Neural progenitor cell (in vitro differentiated cells): ENCODE data around the gene CNBP. TPM values are rescaled to one million over a fixed set of nuclear protein-coding genes. Genes with fewer than 3 reads are reported as not detected.
"Not testable (repeated sequence)": the region's sequence is repeated elsewhere in the genome, so short reads cannot be mapped to it uniquely, and the experiment has no call there.

Source experiments
- DNase-seq: peaks from one replicate; pipeline ENCODE4 v3.0.0-alpha.2; 2016; ENCODE audit warnings: low spot score
- H2AFZ ChIP-seq: fragments of 200-600 bp; sonication (generic); replicated peaks from 2 replicates; pipeline ENCODE4 v1.6.1; 2016; ENCODE audit warnings: antibody characterized with exemption
- H3F3A ChIP-seq: fragments of 200-600 bp; sonication (generic); 2 replicates; pipeline ENCODE4 v1.6.1; 2016; ENCODE audit warnings: antibody characterized with exemption, low read depth
- H3K27ac ChIP-seq: fragments of 200-600 bp; sonication (generic); 2 replicates; pipeline ENCODE4 v1.5.1; 2016; ENCODE audit warnings: mild to moderate bottlenecking
- H3K27me3 ChIP-seq: fragments of 200-600 bp; sonication (generic); 2 replicates; pipeline ENCODE4 v1.6.1; 2016; ENCODE audit warnings: mild to moderate bottlenecking, moderate library complexity
- H3K36me3 ChIP-seq: fragments of 200-600 bp; sonication (generic); 2 replicates; pipeline ENCODE4 v1.5.1; 2016
- H3K4me1 ChIP-seq: fragments of 200-600 bp; sonication (generic); 2 replicates; pipeline ENCODE4 v1.6.1; 2016; ENCODE audit warnings: mixed run types
- H3K4me2 ChIP-seq: fragments of 200-600 bp; sonication (generic); 2 replicates; pipeline ENCODE4 v1.6.1; 2016
- H3K4me3 ChIP-seq: fragments of 200-600 bp; sonication (generic); 2 replicates; pipeline ENCODE4 v1.5.1; 2016
- H3K79me2 ChIP-seq: fragments of 200-600 bp; sonication (generic); 2 replicates; pipeline ENCODE4 v1.6.1; 2016; ENCODE audit warnings: low read depth
- H3K9ac ChIP-seq: fragments of 200-600 bp; sonication (generic); 2 replicates; pipeline ENCODE4 v1.6.1; 2016
- H3K9me3 ChIP-seq: fragments of 200-600 bp; sonication (generic); 2 replicates; pipeline ENCODE4 v1.5.1; 2016; ENCODE audit warnings: low read depth
- H4K20me1 ChIP-seq: fragments of 200-600 bp; sonication (generic); 2 replicates; pipeline ENCODE4 v1.6.1; 2016; ENCODE audit warnings: low read depth
- H3K27ac Mint-ChIP-seq: 3 replicates; pipeline ENCODE4 v1.8.0; 2021; ENCODE audit warnings: mixed read lengths
- H3K27me3 Mint-ChIP-seq: 2 replicates; pipeline ENCODE4 v1.8.0; 2022; ENCODE audit warnings: low read depth, mild to moderate bottlenecking, inconsistent platforms, moderate library complexity, mixed read lengths; ENCODE audit not compliant: insufficient read depth
- H3K36me3 Mint-ChIP-seq: 3 replicates; pipeline ENCODE4 v1.8.0; 2021; ENCODE audit warnings: mixed read lengths
- H3K4me1 Mint-ChIP-seq: 3 replicates; pipeline ENCODE4 v1.8.0; 2021; ENCODE audit warnings: mixed read lengths
- H3K4me3 Mint-ChIP-seq: 3 replicates; pipeline ENCODE4 v1.8.0; 2021; ENCODE audit warnings: mild to moderate bottlenecking, moderate library complexity, mixed read lengths
- H3K9me3 Mint-ChIP-seq: 3 replicates; pipeline ENCODE4 v1.8.0; 2020; ENCODE audit warnings: mixed read lengths
- CTCF ChIP-seq: fragments of 200-600 bp; sonication (generic); IDR thresholded peaks from 2 replicates; pipeline ENCODE4 v1.5.1; 2017; ENCODE audit warnings: antibody characterized with exemption, mild to moderate bottlenecking
- EZH2 ChIP-seq: fragments of 200-600 bp; sonication (generic); IDR thresholded peaks from 2 replicates; pipeline ENCODE4 v1.6.1; 2017; ENCODE audit warnings: antibody characterized with exemption, mild to moderate bottlenecking, moderate library complexity
- EZH2phosphoT487 ChIP-seq: fragments of 200-600 bp; sonication (generic); IDR thresholded peaks from 2 replicates; pipeline ENCODE4 v1.6.1; 2017; ENCODE audit warnings: antibody characterized with exemption
- total RNA-seq: library from RNA; depleted of rRNA; stranded (reverse); fragments of >200 nt; gene quantifications from 2 replicates; pipeline ENCODE4 v1.2.3, GENCODE V29; 2015; ENCODE audit warnings: low replicate concordance

CNBP gene
- total RNA-seq, 1 donor from 2014 or later: 495 TPM

GRCh38 chr3:129144786-129145185 lies 38.9 kb downstream of the CNBP start:
- no peak overlapping the region for H3K4me3 Mint-ChIP-seq
- no peaks in the 10 kb centered on the region for H3F3A ChIP-seq
- H3K4me1 ChIP-seq: no peaks in the 10 kb centered on the region
- H3K27ac Mint-ChIP-seq: no peak overlapping the region
- H3K4me1 Mint-ChIP-seq: no peaks in the 10 kb centered on the region
- no peak overlapping the region for H3K9ac ChIP-seq
- TF ChIP-seq CTCF (no peak), EZH2phosphoT487 (no peak), EZH2 (no peak)
- no peak for DNase-seq
- H3K36me3 ChIP-seq: no peaks in the 10 kb centered on the region
- no peaks in the 10 kb centered on the region for H4K20me1 ChIP-seq
- H3K27ac ChIP-seq: no peak overlapping the region
- H3K27me3 Mint-ChIP-seq: no peaks in the 10 kb centered on the region
- no peak overlapping the region for H3K4me2 ChIP-seq
- no peak overlapping the region for H3K4me3 ChIP-seq
- H3K79me2 ChIP-seq: no peaks in the 10 kb centered on the region
- H3K9me3 Mint-ChIP-seq: no peaks in the 10 kb centered on the region
- no peak overlapping the region for H2AFZ ChIP-seq
- H3K36me3 Mint-ChIP-seq: peaks cover 6% of the 10 kb centered on the region
- no peaks in the 10 kb centered on the region for H3K27me3 ChIP-seq
- no peaks in the 10 kb centered on the region for H3K9me3 ChIP-seq

DNA sequence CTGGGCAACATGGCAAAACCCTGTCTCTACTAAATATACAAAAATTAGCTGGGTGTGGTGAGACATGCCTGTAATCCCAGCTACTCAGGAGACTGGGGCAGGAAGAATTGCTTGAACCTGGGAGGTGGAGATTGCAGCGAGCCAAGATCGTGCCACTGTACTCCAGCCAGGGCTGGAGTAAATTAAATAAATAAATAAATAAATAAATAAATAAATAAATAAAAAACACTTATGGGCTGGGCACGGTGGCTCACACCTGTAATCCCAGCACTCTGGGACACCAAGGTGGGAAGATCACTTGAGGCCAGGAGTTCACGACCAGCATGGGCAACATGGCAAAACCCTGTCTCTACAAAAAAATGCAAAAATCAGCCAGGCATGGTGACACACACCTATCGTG lies 42.7 kb downstream of the CNBP start:
- H3K9ac ChIP-seq, H3K27ac Mint-ChIP-seq, H3K9me3 ChIP-seq, H3K4me2 ChIP-seq, H3K36me3 Mint-ChIP-seq, H3F3A ChIP-seq, H3K27me3 ChIP-seq, H3K36me3 ChIP-seq, H3K4me1 Mint-ChIP-seq, H2AFZ ChIP-seq, H3K9me3 Mint-ChIP-seq, H4K20me1 ChIP-seq, H3K4me1 ChIP-seq, H3K27me3 Mint-ChIP-seq, H3K4me3 Mint-ChIP-seq, H3K27ac ChIP-seq, DNase-seq, H3K79me2 ChIP-seq, H3K4me3 ChIP-seq: not testable (repeated sequence)

- Mint-ChIP-seq H3K9me3 (no peaks in the 10 kb centered on the region), H3K36me3 (peaks cover 3% of the 10 kb centered on the region), H3K27ac (no peak overlapping the region), H3K27me3 (no peaks in the 10 kb centered on the region), H3K4me1 (no peaks in the 10 kb centered on the region), H3K4me3 (no peak overlapping the region)
- no peak overlapping the region for H3K9ac ChIP-seq
- H3K27me3 ChIP-seq: no peaks in the 10 kb centered on the region
- H3F3A ChIP-seq: no peaks in the 10 kb centered on the region
- H2AFZ ChIP-seq: no peak overlapping the region
- TF ChIP-seq EZH2 (no peak), CTCF (no peak), EZH2phosphoT487 (no peak)
- no peak overlapping the region for H3K27ac ChIP-seq
- H3K36me3 ChIP-seq: no peaks in the 10 kb centered on the region
- no peak overlapping the region for H3K4me2 ChIP-seq
- no peaks in the 10 kb centered on the region for H4K20me1 ChIP-seq
- DNase-seq: no peak
- H3K4me3 ChIP-seq: no peak overlapping the region
- no peaks in the 10 kb centered on the region for H3K9me3 ChIP-seq
- H3K79me2 ChIP-seq: no peaks in the 10 kb centered on the region
- no peaks in the 10 kb centered on the region for H3K4me1 ChIP-seq
Measured at GRCh38 chr3:129139911-129140310, 43.8 kb downstream of the CNBP start.

DNA sequence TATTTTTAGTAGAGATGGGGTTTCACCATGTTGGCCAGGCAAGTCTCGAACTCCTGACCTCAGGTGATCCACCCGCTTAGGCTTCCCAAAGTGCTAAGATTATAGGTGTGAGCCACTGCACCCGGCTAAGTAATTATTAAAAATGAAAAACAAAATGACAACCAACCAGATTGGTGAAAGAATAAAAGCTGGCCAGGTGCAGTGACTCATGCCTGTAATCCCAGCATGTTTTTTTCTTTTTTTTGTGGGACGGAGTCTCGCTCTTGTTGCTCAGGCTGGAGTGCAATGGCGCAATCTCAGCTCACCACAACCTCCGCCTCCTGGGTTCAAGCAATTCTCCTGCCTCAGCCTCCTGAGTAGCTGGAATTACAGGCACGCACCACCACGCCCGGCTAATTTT lies 47.4 kb downstream of the CNBP start:
- H4K20me1 ChIP-seq, H3K4me3 ChIP-seq, H3K4me1 Mint-ChIP-seq, H3K4me3 Mint-ChIP-seq, H2AFZ ChIP-seq, H3F3A ChIP-seq, H3K27ac Mint-ChIP-seq, H3K79me2 ChIP-seq, H3K9me3 Mint-ChIP-seq, H3K9ac ChIP-seq, H3K27me3 ChIP-seq, DNase-seq, H3K27me3 Mint-ChIP-seq, H3K4me1 ChIP-seq, H3K36me3 ChIP-seq, H3K9me3 ChIP-seq, H3K4me2 ChIP-seq, H3K27ac ChIP-seq: not testable (repeated sequence)
- H3K36me3 Mint-ChIP-seq: peaks cover 22% of the 10 kb centered on the region
